Nucleus accumbens (tissue), 56 donors: ENCODE results near the gene PROK1.
A peak's percentile ranks its signal among the peaks of the same experiment; 100 is the strongest.
"Not testable (repeated sequence)": the region's sequence is repeated elsewhere in the genome, so short reads cannot be mapped to it uniquely, and the experiment has no call there.

Experiments used
- DNase-seq, 56 donors: peaks; one replicate each; lab custom pipeline; 2025; lab: John Stamatoyannopoulos, UW

PROK1 gene, protein sequence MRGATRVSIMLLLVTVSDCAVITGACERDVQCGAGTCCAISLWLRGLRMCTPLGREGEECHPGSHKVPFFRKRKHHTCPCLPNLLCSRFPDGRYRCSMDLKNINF

GRCh38 chr1:110450929-110451328, at the start of gene PROK1:
PROK1 (plus strand) TSS chr1:110451149; CDS start chr1:110451217, 68 bp downstream.
- no peak for DNase-seq

DNA sequence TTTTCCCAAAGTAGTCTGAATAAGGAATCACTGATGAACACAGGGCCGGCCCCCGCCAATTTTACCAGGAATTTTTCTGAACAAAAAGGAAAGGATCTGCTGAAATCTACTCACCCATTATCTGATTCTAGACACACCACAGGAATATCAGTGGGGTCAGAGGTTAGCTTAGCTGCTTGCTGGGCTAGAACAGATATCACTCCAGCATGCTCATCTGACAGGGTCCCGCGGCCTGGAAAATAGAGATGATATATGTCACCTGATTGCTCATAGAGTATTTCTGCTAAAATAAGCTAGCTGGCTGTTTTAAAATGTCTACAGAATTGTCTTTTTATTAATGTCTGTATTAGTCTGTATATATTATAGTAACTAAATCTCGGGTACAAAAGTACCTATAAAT, 47.1 kb upstream of the PROK1 start:
- DNase-seq, result no peak

GRCh38 chr1:110404401-110404800, 46.5 kb upstream of the PROK1 start:
- no peak for DNase-seq

GRCh38 chr1:110406407-110406806, 44.5 kb upstream of the PROK1 start:
- not testable (repeated sequence) for DNase-seq

GRCh38 chr1:110407260-110408210, 43.4 kb upstream of the PROK1 start, which contains the start of gene LAMTOR5:
LAMTOR5 (minus strand) TSS chr1:110407694; CDS start chr1:110407620, 74 bp downstream.
- peak; percentile 31 to 95 (median 86) for DNase-seq

DNA sequence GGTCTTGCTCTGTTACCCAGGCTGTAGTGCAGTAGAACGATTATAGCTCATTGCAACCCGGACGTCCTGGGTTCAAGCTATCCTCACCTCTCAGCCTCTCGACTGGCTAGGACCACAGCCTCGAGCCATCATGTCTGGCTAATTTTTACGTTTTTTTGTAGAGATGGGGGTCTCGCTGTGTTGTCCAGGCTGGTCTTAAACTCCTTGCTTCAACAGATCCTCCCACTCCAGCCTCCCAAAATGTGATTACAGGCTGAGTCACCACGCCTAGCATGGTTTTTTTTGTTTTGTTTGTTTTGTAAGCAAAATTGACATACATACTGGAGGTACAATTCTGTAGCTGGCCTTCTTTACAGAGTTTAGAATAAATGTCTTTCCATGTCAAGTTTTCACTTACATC, 42.5 kb upstream of the PROK1 start:
- DNase-seq, result no peak

- DNase-seq, result no peak
Measured at GRCh38 chr1:110409316-110409715, 41.6 kb upstream of the PROK1 start.

- DNase-seq, result no peak
Measured at GRCh38 chr1:110411173-110411735, 39.7 kb upstream of the PROK1 start.

GRCh38 chr1:110412576-110412975, 38.4 kb upstream of the PROK1 start:
- peak in 48 of 56 donors; percentile 6 to 78 (median 38) for DNase-seq

DNA sequence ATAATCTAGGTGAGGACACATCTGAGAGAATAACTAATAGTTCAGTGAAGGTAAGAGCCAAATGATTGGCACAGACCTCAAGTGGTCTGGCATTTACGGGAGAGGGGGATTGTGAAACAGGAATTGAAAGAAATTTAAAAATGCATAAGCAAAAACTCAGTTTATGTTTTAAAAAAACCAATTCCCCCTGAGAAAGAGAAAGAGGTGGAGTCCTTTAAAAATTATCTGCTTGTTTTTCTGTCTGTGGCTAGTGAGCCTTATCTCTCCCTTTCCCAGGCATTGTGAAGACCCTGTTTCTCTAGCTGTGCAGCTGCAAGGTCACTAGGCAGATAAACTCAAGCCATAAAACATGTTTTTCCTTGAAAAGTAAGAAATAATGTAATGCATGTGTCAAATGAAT, 37.9 kb upstream of the PROK1 start:
- not testable (repeated sequence) for DNase-seq

- no peak for DNase-seq
Measured at GRCh38 chr1:110418729-110419128, 32.2 kb upstream of the PROK1 start.

- no peak for DNase-seq
Measured at GRCh38 chr1:110420023-110420662, 30.8 kb upstream of the PROK1 start.

DNA sequence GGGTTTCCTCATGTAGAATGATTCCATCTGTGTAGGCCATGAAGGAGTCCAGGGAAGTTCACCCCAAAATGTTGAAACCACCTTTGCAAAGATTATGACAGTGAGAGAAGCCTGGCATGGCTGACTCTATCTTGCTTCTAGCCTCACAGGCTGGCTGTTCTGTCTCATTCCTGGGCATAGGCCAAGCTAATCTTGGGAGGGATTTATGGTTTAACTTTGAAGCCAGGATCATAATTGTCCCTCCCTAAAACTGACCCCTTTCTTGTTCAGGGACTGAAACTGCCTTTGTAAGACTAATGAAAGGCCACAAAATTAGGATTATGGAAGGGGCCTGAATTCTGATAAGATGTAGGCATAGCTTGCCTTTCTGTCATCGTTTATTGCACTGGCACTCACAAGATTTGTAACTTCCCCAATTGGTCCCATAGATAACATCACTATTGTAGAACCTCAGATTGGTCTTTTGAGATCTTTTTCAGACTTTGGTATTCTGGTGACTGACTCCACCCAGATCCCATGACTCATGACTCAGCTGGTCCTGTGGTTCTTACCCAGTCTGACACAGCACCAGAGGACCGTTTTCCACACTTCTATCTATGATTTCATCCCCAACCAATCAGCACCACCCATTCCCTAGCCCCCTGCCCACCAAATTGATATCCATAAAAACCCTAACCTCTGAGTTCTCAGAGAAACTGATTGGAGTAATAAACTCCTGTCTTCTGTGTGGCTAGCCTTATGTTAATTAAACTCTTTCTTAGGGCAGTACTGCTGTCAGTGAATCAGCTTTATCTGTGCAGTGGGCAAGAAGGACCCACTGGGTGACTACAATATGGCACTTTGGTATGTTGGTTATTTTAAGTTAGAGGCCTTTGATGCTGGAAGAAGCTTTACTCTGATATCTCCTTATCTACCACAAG, 29.8 kb upstream of the PROK1 start:
- DNase-seq, result no peak

- DNase-seq, result no peak
Measured at GRCh38 chr1:110424699-110425611, 26.0 kb upstream of the PROK1 start.

DNA sequence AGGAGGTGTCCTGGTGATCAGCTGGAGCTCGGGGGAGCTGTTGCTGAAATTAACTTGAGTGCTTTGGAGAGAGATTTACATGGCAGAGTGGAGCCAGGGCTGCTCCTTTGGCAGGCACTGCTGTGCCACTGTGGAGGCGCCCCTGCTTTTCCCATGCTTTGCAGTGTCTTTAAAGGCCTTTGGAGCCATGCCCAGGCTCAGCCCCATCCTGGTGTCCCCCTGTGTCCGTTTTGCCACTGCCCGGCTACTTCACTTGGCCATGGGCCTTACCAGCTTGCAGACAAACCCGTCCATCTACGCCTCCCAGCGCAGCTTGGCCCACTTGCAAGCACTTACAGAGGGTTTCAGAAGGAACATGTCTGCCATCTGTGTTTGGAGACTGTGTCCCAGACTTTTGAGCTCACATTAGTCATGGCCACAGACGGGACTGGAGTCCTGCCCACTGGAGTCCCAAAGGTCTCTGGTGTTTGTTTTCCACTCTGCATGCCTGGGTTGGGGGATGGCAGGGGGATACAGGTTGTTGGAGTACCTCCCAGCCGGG, 25.3 kb upstream of the PROK1 start:
- DNase-seq, result peak in 28 of 56 donors; percentile 2 to 44 (median 12)

- no peak for DNase-seq
Measured at GRCh38 chr1:110426854-110427253, 24.1 kb upstream of the PROK1 start.

DNA sequence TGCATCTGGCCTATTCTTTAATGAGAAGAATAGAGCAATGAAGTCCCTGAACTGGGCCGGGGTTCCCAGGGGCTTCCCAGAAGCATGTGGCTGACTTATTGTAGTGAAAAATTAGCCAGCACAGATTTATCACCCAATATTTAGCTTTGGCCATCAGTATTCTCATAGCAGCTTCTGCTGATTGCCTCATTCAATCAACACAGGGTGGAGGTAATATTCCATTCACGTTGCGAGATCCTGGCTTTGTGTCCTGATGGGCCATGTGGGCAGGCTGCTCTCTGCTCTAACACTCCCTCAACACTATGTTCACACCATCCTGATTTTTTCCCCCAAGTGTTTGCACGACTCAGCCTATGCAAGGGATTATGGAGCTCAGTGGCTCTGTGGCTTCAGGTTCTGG, 22.0 kb upstream of the PROK1 start:
- no peak for DNase-seq

DNA sequence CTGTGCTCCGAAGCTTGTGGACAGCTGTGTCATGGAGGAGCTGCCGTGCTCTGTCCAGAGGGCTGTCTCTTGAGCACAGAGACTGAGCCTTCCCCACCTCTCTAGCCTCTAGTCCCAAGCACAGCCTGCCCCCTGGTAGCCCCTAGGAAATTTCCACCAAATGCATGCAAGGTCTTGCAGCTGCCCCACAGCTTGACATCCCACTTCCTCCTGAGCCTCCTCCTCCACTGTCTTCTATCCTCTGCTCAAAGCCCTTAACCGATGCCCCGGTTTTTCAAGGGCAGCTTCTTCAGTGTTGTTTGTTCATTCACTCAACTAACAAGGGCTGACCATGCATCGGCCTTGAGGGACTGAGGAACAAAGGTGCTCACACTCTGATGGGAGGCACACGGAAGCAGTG, 20.6 kb upstream of the PROK1 start:
- DNase-seq, result no peak

GRCh38 chr1:110430901-110431300, 20.0 kb upstream of the PROK1 start:
- no peak for DNase-seq
